Prostate gland (tissue), 2 donors: ENCODE results near the gene PARVB.

Source experiments
- CTCF ChIP-seq, 4 experiments: fragments of 200-600 bp in 2 of 4; fragments of 450-650 bp in 2 of 4; sonication (generic) in 2 of 4; IDR thresholded peaks; 1 replicate in 3 of 4; 2 replicates in 1 of 4; pipeline ENCODE4 v1.5.1; 2016 to 2019; ENCODE audit warnings: antibody characterized with exemption in 4 of 4, mild to moderate bottlenecking in 2 of 4, moderate library complexity in 2 of 4
- POLR2AphosphoS5 ChIP-seq: sonication (generic); formaldehyde crosslinking; IDR thresholded peaks from one replicate; pipeline ENCODE4 v1.6.1; 2017; ENCODE audit warnings: antibody characterized with exemption

- TF ChIP-seq CTCF (IDR thresholded peaks at IDR 0.05) (no peak), POLR2AphosphoS5 (no peak)
Measured at GRCh38 chr22:44092636-44093220, 68.6 kb downstream of the PARVB start.
